Spleen (tissue), 7 donors: Measurements from ENCODE around the gene PPIA.
"Not testable (repeated sequence)": the region's sequence is repeated elsewhere in the genome, so short reads cannot be mapped to it uniquely, and the experiment has no call there.

ENCODE experiments used
- CTCF ChIP-seq, 11 experiments: fragments of 200-600 bp in 7 of 11; fragments of 450-650 bp in 4 of 11; sonication (generic) in 4 of 11; IDR thresholded peaks in 8 of 11; conservative IDR thresholded peaks in 3 of 11; 1 replicate in 7 of 11; 2 replicates in 4 of 11; pipeline versions ENCODE4 v1.4.0 to v1.8.0; 2016 to 2021; ENCODE audit warnings: antibody characterized with exemption in 11 of 11, inconsistent platforms in 4 of 11, mild to moderate bottlenecking in 1 of 11
- POLR2AphosphoS5 ChIP-seq, 3 donors: sonication (generic); formaldehyde crosslinking; IDR thresholded peaks; one replicate each; pipeline ENCODE4 v1.5.1; 2017; ENCODE audit warnings: antibody characterized with exemption in 3 of 3
- donor health status: DM: no; HTN: no; CAD: no; lungs with moderate emphysema.
- donor health status: DM: no; HTN: no; CAD: no.
- donor health status: DM: no; HTN: no; CAD: no.

DNA sequence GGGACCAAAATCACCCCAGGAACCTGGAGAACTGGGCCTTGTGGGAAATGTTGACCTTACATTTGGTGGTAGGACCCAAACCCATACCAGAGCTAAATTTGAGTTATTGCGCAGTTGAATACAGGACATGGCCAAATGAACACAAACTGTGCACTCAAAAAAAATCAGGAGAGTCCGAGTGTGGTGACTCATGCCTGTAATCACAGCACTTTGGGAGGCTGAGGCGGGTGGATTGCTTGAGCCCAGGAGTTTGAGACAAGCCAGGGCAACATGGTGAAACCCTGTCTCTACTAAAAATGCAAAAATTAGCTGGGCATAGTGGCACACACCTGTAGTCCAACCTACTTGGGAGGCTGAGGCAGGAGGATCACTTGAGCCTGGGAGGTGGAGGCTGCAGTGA lies 11.3 kb upstream of the PPIA start:
- TF ChIP-seq CTCF (IDR thresholded peaks at IDR 0.05 in 8 of 11, conservative IDR thresholded peaks at IDR 0.05 in 3 of 11); POLR2AphosphoS5 (IDR thresholded peaks at IDR 0.05): not testable (repeated sequence)
